Astrocyte of the cerebellum (primary cell): Measurements from ENCODE around the gene HK3.
A peak's percentile ranks its signal among the peaks of the same experiment; 100 is the strongest.

Source experiments
- DNase-seq: peaks from one replicate; pipeline ENCODE4 v3.0.0-alpha.2; 2011; ENCODE audit warnings: low read depth
- H3K4me3 ChIP-seq: 2 replicates; pipeline ENCODE4 v1.5.1; 2011; ENCODE audit warnings: mild to moderate bottlenecking, low read depth, low read length, moderate library complexity
- in situ Hi-C: cut with HindIII; loops from 2 replicates; pipeline ENCODE4 v1.10.0; 2017; ENCODE audit warnings: low sequenced_read_pairs
- TF ChIP-seq, protein P1 (sequence below): IDR thresholded peaks from 2 replicates; pipeline ENCODE4 v1.5.1; 2012; ENCODE audit warnings: low read length, low read depth, moderate library complexity, mild to moderate bottlenecking; ENCODE audit errors: missing control alignments

HK3 gene

DNA sequence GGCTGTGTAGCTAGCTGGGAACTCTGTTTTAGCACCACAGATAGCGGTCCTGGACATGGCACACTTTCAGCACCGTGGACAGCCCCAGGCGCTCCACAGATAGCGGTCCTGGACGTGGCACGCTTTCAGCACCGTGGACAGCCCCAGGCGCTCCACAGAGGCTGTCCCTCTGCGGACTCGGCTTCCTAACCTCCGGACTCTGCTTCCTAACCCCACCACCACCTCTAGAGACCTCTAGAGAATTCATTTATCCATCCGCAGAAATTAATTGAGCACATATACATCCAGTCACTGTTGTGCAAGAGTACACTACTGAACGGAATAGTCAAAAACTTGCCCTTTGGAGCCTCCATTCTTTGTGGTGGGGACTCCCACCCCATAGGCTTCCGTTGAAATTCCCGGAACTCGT lies 61.4 kb downstream of the HK3 start:
- DNase-seq = peak; percentile 82
- in situ Hi-C loops = no loop called here
- TF ChIP-seq, protein P1, sequence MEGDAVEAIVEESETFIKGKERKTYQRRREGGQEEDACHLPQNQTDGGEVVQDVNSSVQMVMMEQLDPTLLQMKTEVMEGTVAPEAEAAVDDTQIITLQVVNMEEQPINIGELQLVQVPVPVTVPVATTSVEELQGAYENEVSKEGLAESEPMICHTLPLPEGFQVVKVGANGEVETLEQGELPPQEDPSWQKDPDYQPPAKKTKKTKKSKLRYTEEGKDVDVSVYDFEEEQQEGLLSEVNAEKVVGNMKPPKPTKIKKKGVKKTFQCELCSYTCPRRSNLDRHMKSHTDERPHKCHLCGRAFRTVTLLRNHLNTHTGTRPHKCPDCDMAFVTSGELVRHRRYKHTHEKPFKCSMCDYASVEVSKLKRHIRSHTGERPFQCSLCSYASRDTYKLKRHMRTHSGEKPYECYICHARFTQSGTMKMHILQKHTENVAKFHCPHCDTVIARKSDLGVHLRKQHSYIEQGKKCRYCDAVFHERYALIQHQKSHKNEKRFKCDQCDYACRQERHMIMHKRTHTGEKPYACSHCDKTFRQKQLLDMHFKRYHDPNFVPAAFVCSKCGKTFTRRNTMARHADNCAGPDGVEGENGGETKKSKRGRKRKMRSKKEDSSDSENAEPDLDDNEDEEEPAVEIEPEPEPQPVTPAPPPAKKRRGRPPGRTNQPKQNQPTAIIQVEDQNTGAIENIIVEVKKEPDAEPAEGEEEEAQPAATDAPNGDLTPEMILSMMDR = no peak
- H3K4me3 ChIP-seq = no peak overlapping the region

- in situ Hi-C loops = no loop called here
- H3K4me3 ChIP-seq = no peak overlapping the region
- TF ChIP-seq, protein P1 = no peak
- DNase-seq = no peak
Observed at GRCh38 chr5:176836811-176837706, 62.1 kb downstream of the HK3 start.

DNA sequence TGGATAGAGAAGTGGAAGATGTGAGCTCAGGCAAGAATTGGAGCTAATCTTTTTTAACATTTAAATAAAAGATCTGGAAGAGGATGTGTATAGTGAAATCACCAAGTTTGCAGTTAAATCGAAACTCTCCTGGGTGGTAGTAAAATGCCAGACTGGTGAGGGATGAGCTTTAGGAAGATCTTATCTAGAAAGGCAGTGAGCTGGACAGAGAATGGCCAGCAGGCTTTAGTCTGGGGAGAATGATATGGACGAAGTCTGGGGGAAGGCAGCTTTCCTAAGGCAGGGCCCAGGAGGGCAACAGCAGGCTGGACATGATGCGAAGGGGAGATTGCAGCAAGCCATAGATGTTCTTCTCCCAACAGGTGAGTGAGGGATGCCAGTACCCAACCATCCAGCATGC lies 63.2 kb downstream of the HK3 start:
- no peak overlapping the region for H3K4me3 ChIP-seq
- in situ Hi-C loops = no loop called here
- DNase-seq = no peak
- TF ChIP-seq, protein P1 = no peak

- TF ChIP-seq, protein P1 = no peak
- in situ Hi-C loops = no loop called here
- DNase-seq = no peak
- H3K4me3 ChIP-seq = no peak overlapping the region
Observed at GRCh38 chr5:176833286-176833685, 65.9 kb downstream of the HK3 start.

GRCh38 chr5:176832162-176832561 lies 67.0 kb downstream of the HK3 start:
- in situ Hi-C loops = no loop called here
- TF ChIP-seq, protein P1 = no peak
- no peak for DNase-seq
- no peak overlapping the region for H3K4me3 ChIP-seq

GRCh38 chr5:176831425-176831824 lies 67.7 kb downstream of the HK3 start:
- H3K4me3 ChIP-seq = no peak overlapping the region
- TF ChIP-seq, protein P1 = no peak
- DNase-seq = no peak
- in situ Hi-C loops = no loop called here
